ENCODE data around the gene SLC15A1. TPM values are rescaled to one million over a fixed set of nuclear protein-coding genes. Genes with fewer than 3 reads are reported as not detected.

The SLC15A1 gene
- total RNA-seq, 2 donors from 2014 or later, result 0.53 to 0.81 TPM

DNA sequence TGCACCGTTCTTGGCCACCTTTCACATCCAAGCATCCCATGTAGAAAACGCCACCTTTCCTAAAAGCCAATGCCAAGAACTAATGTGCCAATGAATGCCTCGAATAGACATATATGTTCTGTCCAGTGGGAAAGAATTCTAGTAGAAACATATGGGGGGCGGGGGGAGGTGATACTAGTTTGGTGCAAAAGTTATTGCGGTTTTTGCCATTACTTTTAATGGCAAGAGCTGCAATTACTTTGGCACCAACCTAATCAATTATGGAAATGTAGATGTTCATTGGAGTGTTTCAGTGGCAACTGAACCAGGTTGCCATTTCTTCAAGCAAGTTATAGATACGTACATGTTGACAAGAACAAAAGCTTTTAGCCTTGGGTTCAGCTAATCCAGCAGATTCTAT is 34.6 kb downstream of the SLC15A1 start:
- Histone ChIP-seq H3K27ac (ENCODE audit: low read depth, low read length) (no peak overlapping the region), H3K36me3 (ENCODE audit: control insufficient read depth, insufficient read depth, low read length) (no peaks in the 10 kb centered on the region), H3K9me3 (ENCODE audit: control insufficient read depth, low read length) (no peaks in the 10 kb centered on the region), H3K4me3 (ENCODE audit: low read length) (no peak overlapping the region), H3K9ac (ENCODE audit: extremely low read depth, low read length, poor library complexity, severe bottlenecking) (no peak overlapping the region), H3K27me3 (ENCODE audit: control insufficient read depth, insufficient read depth, low read length, poor library complexity, severe bottlenecking) (no peaks in the 10 kb centered on the region), H3K4me1 (ENCODE audit: control insufficient read depth, insufficient read depth, low read length) (peaks cover 3% of the 10 kb centered on the region)
- no peak for DNase-seq
- Mint-ChIP-seq H3K27me3 (ENCODE audit: insufficient read depth) (no peaks in the 10 kb centered on the region), H3K4me3 (no peak overlapping the region), H3K9me3 (no peaks in the 10 kb centered on the region), H3K27ac (no peak overlapping the region), H3K36me3 (ENCODE audit: low read depth) (no peaks in the 10 kb centered on the region), H3K4me1 (no peaks in the 10 kb centered on the region)
- no peak for TF ChIP-seq CTCF (conservative IDR thresholded peaks at IDR 0.05)
- WGBS, 2 experiments (ENCODE audit: insufficient coverage in 1 of 2, insufficient read length in 1 of 2), result 93 to 100% methylated on average over 2 to 5 of the region's 6 CpGs

GRCh38 chr13:98717256-98717655 is 35.2 kb downstream of the SLC15A1 start:
- H3K36me3 Mint-ChIP-seq (ENCODE audit: low read depth), result no peaks in the 10 kb centered on the region
- H3K36me3 ChIP-seq (ENCODE audit: control insufficient read depth, insufficient read depth, low read length), result no peaks in the 10 kb centered on the region
- no peak for TF ChIP-seq CTCF (conservative IDR thresholded peaks at IDR 0.05)
- no peak overlapping the region for H3K27ac ChIP-seq (ENCODE audit: low read depth, low read length)
- H3K9ac ChIP-seq (ENCODE audit: extremely low read depth, low read length, poor library complexity, severe bottlenecking), result no peak overlapping the region
- no peaks in the 10 kb centered on the region for H3K27me3 ChIP-seq (ENCODE audit: control insufficient read depth, insufficient read depth, low read length, poor library complexity, severe bottlenecking)
- H3K4me1 ChIP-seq (ENCODE audit: control insufficient read depth, insufficient read depth, low read length), result peaks cover 3% of the 10 kb centered on the region
- H3K4me3 Mint-ChIP-seq, result no peak overlapping the region
- no peaks in the 10 kb centered on the region for H3K4me1 Mint-ChIP-seq
- 92 to 93% methylated on average over 5 of the region's 5 CpGs for WGBS, 2 experiments (ENCODE audit: insufficient coverage in 1 of 2, insufficient read length in 1 of 2)
- H3K27me3 Mint-ChIP-seq (ENCODE audit: insufficient read depth), result no peaks in the 10 kb centered on the region
- no peaks in the 10 kb centered on the region for H3K9me3 Mint-ChIP-seq
- no peak overlapping the region for H3K4me3 ChIP-seq (ENCODE audit: low read length)
- no peak for DNase-seq
- H3K27ac Mint-ChIP-seq, result no peak overlapping the region
- H3K9me3 ChIP-seq (ENCODE audit: control insufficient read depth, low read length), result no peaks in the 10 kb centered on the region

DNA sequence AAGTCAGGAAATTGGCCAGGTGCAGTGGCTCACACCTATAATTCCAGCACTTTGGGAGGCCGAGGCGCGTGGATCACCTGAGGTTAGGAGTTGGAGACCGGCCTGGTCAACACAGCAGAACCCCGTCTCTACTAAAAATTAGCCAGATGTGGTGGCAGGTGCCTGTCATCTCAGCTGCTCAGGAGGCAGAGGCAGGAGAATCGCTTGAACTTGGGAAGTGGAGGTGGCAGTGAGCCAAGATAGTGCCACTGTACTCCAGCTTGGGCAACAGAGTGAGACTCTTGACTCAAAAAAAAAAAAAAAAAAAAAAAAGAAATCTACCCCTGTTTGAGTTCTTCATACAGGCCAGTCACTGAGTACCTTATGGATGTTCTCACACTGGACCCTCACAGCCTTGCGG is 42.0 kb downstream of the SLC15A1 start:
- no peak for DNase-seq
- Histone ChIP-seq H3K27ac (ENCODE audit: low read depth, low read length) (no peak overlapping the region), H3K36me3 (ENCODE audit: control insufficient read depth, insufficient read depth, low read length) (no peaks in the 10 kb centered on the region), H3K4me3 (ENCODE audit: low read length) (no peak overlapping the region), H3K9ac (ENCODE audit: extremely low read depth, low read length, poor library complexity, severe bottlenecking) (no peak overlapping the region), H3K4me1 (ENCODE audit: control insufficient read depth, insufficient read depth, low read length) (peaks cover 7% of the 10 kb centered on the region), H3K9me3 (ENCODE audit: control insufficient read depth, low read length) (no peaks in the 10 kb centered on the region), H3K27me3 (ENCODE audit: control insufficient read depth, insufficient read depth, low read length, poor library complexity, severe bottlenecking) (no peaks in the 10 kb centered on the region)
- H3K27me3 Mint-ChIP-seq (ENCODE audit: insufficient read depth), result no peaks in the 10 kb centered on the region
- H3K27ac Mint-ChIP-seq, result no peak overlapping the region
- no peaks in the 10 kb centered on the region for H3K9me3 Mint-ChIP-seq
- no peaks in the 10 kb centered on the region for H3K36me3 Mint-ChIP-seq (ENCODE audit: low read depth)
- 83 to 84% methylated on average over 7 of the region's 7 CpGs for WGBS, 2 experiments (ENCODE audit: insufficient coverage in 1 of 2, insufficient read length in 1 of 2)
- no peak for TF ChIP-seq CTCF (conservative IDR thresholded peaks at IDR 0.05)
- no peak overlapping the region for H3K4me3 Mint-ChIP-seq
- peaks cover 6% of the 10 kb centered on the region for H3K4me1 Mint-ChIP-seq
